H9 (cell line): ENCODE results near the gene R3HDM4. TPM values are rescaled to one million over a fixed set of nuclear protein-coding genes. Genes with fewer than 3 reads are reported as not detected.

ENCODE experiments used
- DNase-seq: peaks from one replicate; pipeline ENCODE4 v3.0.0-alpha.2; 2017
- H2AFZ ChIP-seq: one replicate; pipeline ENCODE4 v1.6.1; 2013; ENCODE audit warnings: mild to moderate bottlenecking, low read length, control low read depth, moderate library complexity
- H2AK5ac ChIP-seq: 2 replicates; pipeline ENCODE4 v1.6.1; 2013; ENCODE audit warnings: low read length, control low read depth, mixed read lengths; ENCODE audit not compliant: insufficient read length
- H2BK120ac ChIP-seq: one replicate; pipeline ENCODE4 v1.6.1; 2013; ENCODE audit warnings: low read depth, mild to moderate bottlenecking, low read length, control low read depth, inconsistent platforms; ENCODE audit not compliant: poor library complexity, severe bottlenecking
- H2BK12ac ChIP-seq: 2 replicates; pipeline ENCODE4 v1.6.1; 2013; ENCODE audit warnings: low read length, control low read depth, mixed read lengths, low read depth; ENCODE audit not compliant: insufficient read length
- H2BK15ac ChIP-seq: 2 replicates; pipeline ENCODE4 v1.6.1; 2013; ENCODE audit warnings: low read depth, low read length, control low read depth
- H2BK20ac ChIP-seq: one replicate; pipeline ENCODE4 v1.6.1; 2013; ENCODE audit warnings: low read depth, mild to moderate bottlenecking, low read length, control low read depth, inconsistent platforms; ENCODE audit not compliant: poor library complexity, severe bottlenecking
- H2BK5ac ChIP-seq: 2 replicates; pipeline ENCODE4 v1.6.1; 2013; ENCODE audit warnings: low read length, control low read depth, mixed read lengths; ENCODE audit not compliant: insufficient read length
- H3K14ac ChIP-seq: 2 replicates; pipeline ENCODE4 v1.6.1; 2013; ENCODE audit warnings: low read length, control low read depth; ENCODE audit not compliant: insufficient read depth
- H3K18ac ChIP-seq: 2 replicates; pipeline ENCODE4 v1.6.1; 2013; ENCODE audit warnings: low read depth, mild to moderate bottlenecking, mixed read lengths, low read length, control low read depth; ENCODE audit not compliant: insufficient read length
- H3K23ac ChIP-seq: 2 replicates; pipeline ENCODE4 v1.6.1; 2013; ENCODE audit warnings: low read length, control low read depth, mixed read lengths, low read depth; ENCODE audit not compliant: insufficient read length
- H3K23me2 ChIP-seq: 2 replicates; pipeline ENCODE4 v1.6.1; 2013; ENCODE audit warnings: low read depth, mild to moderate bottlenecking, mixed read lengths, low read length, control low read depth; ENCODE audit not compliant: insufficient read length, poor library complexity, severe bottlenecking
- H3K27ac ChIP-seq: 2 replicates; pipeline ENCODE4 v1.5.1; 2013; ENCODE audit warnings: low read length, control low read depth, mixed read lengths, low read depth; ENCODE audit not compliant: insufficient read length
- H3K27me3 ChIP-seq: 2 replicates; pipeline ENCODE4 v1.6.1; 2013; ENCODE audit warnings: low read length, control low read depth, inconsistent platforms; ENCODE audit not compliant: insufficient read depth
- H3K4ac ChIP-seq: 2 replicates; pipeline ENCODE4 v1.6.1; 2013; ENCODE audit warnings: low read depth, mild to moderate bottlenecking, control low read depth, inconsistent platforms, low read length, moderate library complexity
- H3K4me1 ChIP-seq: 2 replicates; pipeline ENCODE4 v1.6.1; 2013; ENCODE audit warnings: low read length, control low read depth, inconsistent platforms; ENCODE audit not compliant: insufficient read depth
- H3K4me2 ChIP-seq: 2 replicates; pipeline ENCODE4 v1.6.1; 2013; ENCODE audit warnings: low read length, control low read depth, mixed read lengths; ENCODE audit not compliant: insufficient read length, insufficient read depth
- H3K56ac ChIP-seq: 2 replicates; pipeline ENCODE4 v1.6.1; 2013; ENCODE audit warnings: low read depth, mild to moderate bottlenecking, mixed read lengths, low read length, control low read depth; ENCODE audit not compliant: insufficient read length
- H3K79me1 ChIP-seq: 2 replicates; pipeline ENCODE4 v1.6.1; 2013; ENCODE audit warnings: low read depth, mild to moderate bottlenecking, moderate library complexity, low read length, control low read depth, inconsistent platforms; ENCODE audit not compliant: insufficient read depth, poor library complexity, severe bottlenecking
- H3K79me2 ChIP-seq: 2 replicates; pipeline ENCODE4 v1.6.1; 2013; ENCODE audit warnings: low read length, control low read depth, inconsistent platforms; ENCODE audit not compliant: insufficient read depth
- H3K9ac ChIP-seq: 2 replicates; pipeline ENCODE4 v1.6.1; 2013; ENCODE audit warnings: low read length, control low read depth, mixed read lengths; ENCODE audit not compliant: insufficient read length; ENCODE audit errors: extremely low read depth
- H3K9me3 ChIP-seq: one replicate; pipeline ENCODE4 v1.6.1; 2013; ENCODE audit warnings: low read depth, low read length, inconsistent platforms; ENCODE audit not compliant: control insufficient read depth
- H3T11ph ChIP-seq: one replicate; pipeline ENCODE4 v1.6.1; 2013; ENCODE audit warnings: mild to moderate bottlenecking, low read length, control low read depth, inconsistent platforms
- H4K20me1 ChIP-seq: one replicate; pipeline ENCODE4 v1.6.1; 2013; ENCODE audit not compliant: control insufficient read depth, insufficient read length, insufficient read depth
- H4K5ac ChIP-seq: 2 replicates; pipeline ENCODE4 v1.6.1; 2013; ENCODE audit warnings: low read depth, mild to moderate bottlenecking, mixed read lengths, low read length, control low read depth; ENCODE audit not compliant: insufficient read length
- H4K8ac ChIP-seq: replicated peaks from 2 replicates; pipeline ENCODE4 v1.6.1; 2013; ENCODE audit warnings: low read length, control low read depth, mixed read lengths, low read depth; ENCODE audit not compliant: insufficient read length
- H4K91ac ChIP-seq: 2 replicates; pipeline ENCODE4 v1.6.1; 2013; ENCODE audit warnings: low read depth, mild to moderate bottlenecking, moderate library complexity, mixed read lengths, low read length, control low read depth; ENCODE audit not compliant: insufficient read length
- H3K27ac Mint-ChIP-seq, 3 experiments: 2 replicates in 2 of 3; 3 replicates in 1 of 3; pipeline ENCODE4 v1.8.0; 2020 to 2021; ENCODE audit warnings: mixed read lengths in 3 of 3, mild to moderate bottlenecking in 1 of 3, moderate library complexity in 1 of 3
- H3K27me3 Mint-ChIP-seq: 2 replicates; pipeline ENCODE4 v1.8.0; 2021; ENCODE audit warnings: low read depth, mild to moderate bottlenecking, moderate library complexity, mixed read lengths
- H3K36me3 Mint-ChIP-seq, 3 experiments: 2 replicates in 2 of 3; 3 replicates in 1 of 3; pipeline ENCODE4 v1.8.0; 2020 to 2021; ENCODE audit warnings: low read depth in 3 of 3, mixed read lengths in 3 of 3; ENCODE audit not compliant: insufficient read depth in 1 of 3
- H3K4me1 Mint-ChIP-seq, 2 experiments: 2 replicates each; pipeline ENCODE4 v1.8.0; 2020; ENCODE audit warnings: mixed read lengths in 2 of 2
- H3K4me3 Mint-ChIP-seq, 2 experiments: 2 replicates in 1 of 2; 3 replicates in 1 of 2; pipeline ENCODE4 v1.8.0; 2020 to 2021; ENCODE audit warnings: mild to moderate bottlenecking in 2 of 2, mixed read lengths in 2 of 2, moderate library complexity in 1 of 2
- H3K9me3 Mint-ChIP-seq, 2 experiments: 2 replicates in 1 of 2; 3 replicates in 1 of 2; pipeline ENCODE4 v1.8.0; 2020; ENCODE audit warnings: mild to moderate bottlenecking in 2 of 2, mixed read lengths in 2 of 2, moderate library complexity in 1 of 2
- CTCF ChIP-seq: fragments of 200-600 bp; sonication (generic); conservative IDR thresholded peaks from 3 replicates; pipeline ENCODE4 v1.8.0; 2021; ENCODE audit warnings: antibody characterized with exemption, mild to moderate bottlenecking
- WGBS: extraction: QIAGEN DNeasy Blood & Tissue Kit; methylation state at CpG from one replicate; pipeline ENCODE4 v1.1.7; 2013; ENCODE audit warnings: missing lambda C conversion rate, low lambda C conversion rate, mixed read lengths; ENCODE audit not compliant: insufficient read length; ENCODE audit errors: extremely low coverage; 5-methylcytosine and 5-hydroxymethylcytosine counted together
- total RNA-seq: library from RNA; stranded (reverse); gene quantifications from 2 replicates; pipeline ENCODE4 v1.2.1, GENCODE V29; 2021

R3HDM4 gene
- total RNA-seq, 1 experiment from 2014 or later: 66.4 TPM

GRCh38 chr19:899336-900042 lies 13.5 kb downstream of the R3HDM4 start:
- Histone ChIP-seq H3K23ac (no peak overlapping the region), H3K79me2 (peaks cover 3% of the 10 kb centered on the region; the same call in 1 of the 2 replicates), H2BK15ac (no peak overlapping the region), H3K18ac (no peak overlapping the region), H3T11ph (no peak overlapping the region), H4K8ac (no peak overlapping the region), H3K9ac (no peak overlapping the region), H3K9me3 (no peaks in the 10 kb centered on the region), H2BK120ac (no peak overlapping the region), H3K4me1 (no peaks in the 10 kb centered on the region; the same call in 1 of the 2 replicates), H2BK5ac (no peak overlapping the region), H2BK12ac (no peak overlapping the region), H2AK5ac (no peak overlapping the region), H3K4me2 (no peak overlapping the region), H3K56ac (no peak overlapping the region), H3K79me1 (peaks cover 4% of the 10 kb centered on the region), H2AFZ (no peak overlapping the region), H3K27ac (no peak overlapping the region), H4K91ac (no peak overlapping the region), H3K27me3 (no peaks in the 10 kb centered on the region), H3K23me2 (no peaks in the 10 kb centered on the region), H4K20me1 (no peaks in the 10 kb centered on the region), H2BK20ac (no peak overlapping the region), H3K4ac (no peak overlapping the region), H3K14ac (no peak overlapping the region), H4K5ac (no peak overlapping the region)
- DNase-seq: no peak
- Mint-ChIP-seq H3K4me3 (no peak overlapping the region), H3K9me3 (no peaks in the 10 kb centered on the region), H3K4me1 (peaks cover 2 to 29% of the 10 kb centered on the region in 2 experiments; a peak in 3 of 4 replicates), H3K36me3 (peaks cover 2 to 28% (median 28%) of the 10 kb centered on the region in 3 experiments; a peak in 5 of 7 replicates), H3K27ac (peak overlapping the region in 1 of 3 experiments; percentile 22; a peak in 1 of 7 replicates), H3K27me3 (no peaks in the 10 kb centered on the region; the same call in 1 of the 2 replicates)
- WGBS: no CpG with 5 or more reads among the region's 32 CpGs
- no peak for TF ChIP-seq CTCF
